HepG2 (cell line): ENCODE data around the gene CISD1. TPM values are rescaled to one million over a fixed set of nuclear protein-coding genes. Genes with fewer than 3 reads are reported as not detected.

Source experiments
- BCL6 ChIP-seq: IDR thresholded peaks from 2 replicates; pipeline ENCODE4 v1.6.1; 2016; ENCODE audit warnings: missing genetic modification reagents, missing compliant biosample characterization
- DR1 ChIP-seq: sonication (generic); formaldehyde crosslinking; IDR thresholded peaks from 2 replicates; pipeline ENCODE4 v1.8.0; 2021; ENCODE audit warnings: mild to moderate bottlenecking, missing genetic modification reagents, inconsistent platforms
- HNRNPLL ChIP-seq: fragments of 200-400 bp; formaldehyde crosslinking; IDR thresholded peaks from 2 replicates; pipeline ENCODE4 v1.6.1; 2017; ENCODE audit warnings: mild to moderate bottlenecking, low read depth, low read length; ENCODE audit not compliant: poor library complexity, severe bottlenecking
- MAFG ChIP-seq: sonication (generic); formaldehyde crosslinking; IDR thresholded peaks from 2 replicates; pipeline ENCODE4 v1.5.1; 2020; ENCODE audit warnings: mild to moderate bottlenecking, missing genetic modification reagents
- ZNF136 ChIP-seq: sonication (generic); formaldehyde crosslinking; IDR thresholded peaks from 2 replicates; pipeline ENCODE4 v1.8.1; 2022; ENCODE audit warnings: low read depth, mild to moderate bottlenecking, moderate library complexity, missing genetic modification reagents
- ZNF180 ChIP-seq: sonication (generic); formaldehyde crosslinking; IDR thresholded peaks from 2 replicates; pipeline ENCODE4 v1.4.0; 2020; ENCODE audit warnings: low read depth, missing genetic modification reagents, borderline replicate concordance
- ZNF547 ChIP-seq: sonication (generic); formaldehyde crosslinking; IDR thresholded peaks from 2 replicates; pipeline ENCODE4 v1.5.1; 2020; ENCODE audit warnings: mild to moderate bottlenecking, missing genetic modification reagents
- polyA plus RNA-seq, 8 experiments: library from polyadenylated mRNA; depleted of rRNA in 3 of 8; stranded (reverse) in 7 of 8; unstranded in 1 of 8; fragments of >200 nt; fragmentation: Illumina TruSeq in 4 of 8; extraction: Trizol in 4 of 8; gene quantifications; 2 replicates each; pipeline versions ENCODE4 v1.2.1 to v1.2.3, GENCODE V29; 2011 to 2016; ENCODE audit warnings: low read depth in 4 of 8, missing spikeins in 1 of 8, mixed read lengths in 1 of 8; ENCODE audit not compliant: insufficient read depth in 1 of 8
- total RNA-seq, 5 experiments: library from RNA; depleted of rRNA; stranded (reverse); fragments of >200 nt; fragmentation: Illumina TruSeq; extraction: Trizol; gene quantifications; 2 replicates each; pipeline ENCODE4 v1.2.3, GENCODE V29; 2016; ENCODE audit warnings: low read depth in 1 of 5
- TF ChIP-seq, protein P1 (sequence below), 2 experiments: sonication (generic) in 1 of 2; formaldehyde crosslinking in 1 of 2; IDR thresholded peaks; 2 replicates each; pipeline versions ENCODE4 v1.6.1 to v1.9.0; 2014 to 2022; ENCODE audit warnings: antibody characterized with exemption in 1 of 2, borderline replicate concordance in 1 of 2, inconsistent platforms in 1 of 2, low read depth in 1 of 2, missing genetic modification reagents in 1 of 2
- TF ChIP-seq, protein P2 (sequence below): sonication (generic); formaldehyde crosslinking; IDR thresholded peaks from 2 replicates; pipeline ENCODE4 v1.8.1; 2023; ENCODE audit warnings: mild to moderate bottlenecking, missing genetic modification reagents

CISD1 gene
- total and polyA plus RNA-seq, 2 of the 13 experiments (the other 11 are each of a cell fraction or from before 2014, with no cell fraction given): 63.4 to 78.9 TPM

DNA sequence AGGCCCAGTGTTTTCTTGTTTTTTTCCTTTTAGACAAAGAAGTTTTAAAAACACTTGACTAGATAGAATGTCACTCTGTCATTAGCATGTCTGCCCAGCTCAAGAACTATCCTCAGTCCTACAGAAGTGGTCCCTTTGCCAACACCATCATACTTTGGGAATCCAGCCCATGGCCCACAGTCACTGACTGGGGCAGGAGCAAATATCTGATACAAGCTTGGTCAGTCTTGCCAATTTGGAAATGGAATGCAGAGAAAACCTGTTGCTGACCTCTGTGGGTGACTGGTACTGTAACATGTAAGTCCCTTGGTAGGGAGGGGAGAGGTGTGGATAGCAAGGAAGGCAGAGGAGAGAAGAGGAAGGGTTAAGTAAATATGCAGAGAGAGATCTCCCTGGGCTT lies 49.1 kb upstream of the CISD1 start (continued):
- TF ChIP-seq, protein P1, sequence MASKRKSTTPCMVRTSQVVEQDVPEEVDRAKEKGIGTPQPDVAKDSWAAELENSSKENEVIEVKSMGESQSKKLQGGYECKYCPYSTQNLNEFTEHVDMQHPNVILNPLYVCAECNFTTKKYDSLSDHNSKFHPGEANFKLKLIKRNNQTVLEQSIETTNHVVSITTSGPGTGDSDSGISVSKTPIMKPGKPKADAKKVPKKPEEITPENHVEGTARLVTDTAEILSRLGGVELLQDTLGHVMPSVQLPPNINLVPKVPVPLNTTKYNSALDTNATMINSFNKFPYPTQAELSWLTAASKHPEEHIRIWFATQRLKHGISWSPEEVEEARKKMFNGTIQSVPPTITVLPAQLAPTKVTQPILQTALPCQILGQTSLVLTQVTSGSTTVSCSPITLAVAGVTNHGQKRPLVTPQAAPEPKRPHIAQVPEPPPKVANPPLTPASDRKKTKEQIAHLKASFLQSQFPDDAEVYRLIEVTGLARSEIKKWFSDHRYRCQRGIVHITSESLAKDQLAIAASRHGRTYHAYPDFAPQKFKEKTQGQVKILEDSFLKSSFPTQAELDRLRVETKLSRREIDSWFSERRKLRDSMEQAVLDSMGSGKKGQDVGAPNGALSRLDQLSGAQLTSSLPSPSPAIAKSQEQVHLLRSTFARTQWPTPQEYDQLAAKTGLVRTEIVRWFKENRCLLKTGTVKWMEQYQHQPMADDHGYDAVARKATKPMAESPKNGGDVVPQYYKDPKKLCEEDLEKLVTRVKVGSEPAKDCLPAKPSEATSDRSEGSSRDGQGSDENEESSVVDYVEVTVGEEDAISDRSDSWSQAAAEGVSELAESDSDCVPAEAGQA (IDR thresholded peaks at IDR 0.05; ENCODE audit: low read depth): no peak
- TF ChIP-seq, protein P1 (CRISPR knock-in tag; IDR thresholded peaks at IDR 0.05; ENCODE audit: borderline replicate concordance): no peak
- no peak for TF ChIP-seq ZNF180 (CRISPR knock-in tag)
- TF ChIP-seq ZNF136 (CRISPR knock-in tag): no peak
- TF ChIP-seq HNRNPLL: no peak
- TF ChIP-seq ZNF547 (CRISPR knock-in tag): no peak
- TF ChIP-seq, protein P2, sequence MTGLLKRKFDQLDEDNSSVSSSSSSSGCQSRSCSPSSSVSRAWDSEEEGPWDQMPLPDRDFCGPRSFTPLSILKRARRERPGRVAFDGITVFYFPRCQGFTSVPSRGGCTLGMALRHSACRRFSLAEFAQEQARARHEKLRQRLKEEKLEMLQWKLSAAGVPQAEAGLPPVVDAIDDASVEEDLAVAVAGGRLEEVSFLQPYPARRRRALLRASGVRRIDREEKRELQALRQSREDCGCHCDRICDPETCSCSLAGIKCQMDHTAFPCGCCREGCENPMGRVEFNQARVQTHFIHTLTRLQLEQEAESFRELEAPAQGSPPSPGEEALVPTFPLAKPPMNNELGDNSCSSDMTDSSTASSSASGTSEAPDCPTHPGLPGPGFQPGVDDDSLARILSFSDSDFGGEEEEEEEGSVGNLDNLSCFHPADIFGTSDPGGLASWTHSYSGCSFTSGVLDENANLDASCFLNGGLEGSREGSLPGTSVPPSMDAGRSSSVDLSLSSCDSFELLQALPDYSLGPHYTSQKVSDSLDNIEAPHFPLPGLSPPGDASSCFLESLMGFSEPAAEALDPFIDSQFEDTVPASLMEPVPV (CRISPR knock-in tag): no peak
- no peak for TF ChIP-seq MAFG (CRISPR knock-in tag)
- no peak for TF ChIP-seq DR1
- TF ChIP-seq BCL6 (CRISPR knock-in tag): no peak
